Dendritic cell treated with granulocyte-macrophage colony-stimulating factor and Interleukin-4, amounts not matched to agents 40 ng/mL and 50 ng/mL, for 4 days (primary cell): ENCODE measurements around the gene PCSK6.

Source experiments
- H3K27ac Mint-ChIP-seq: one replicate; pipeline ENCODE4 v1.8.0; 2022; ENCODE audit warnings: mild to moderate bottlenecking, mixed read lengths
- H3K27me3 Mint-ChIP-seq: one replicate; pipeline ENCODE4 v1.8.0; 2022; ENCODE audit warnings: mild to moderate bottlenecking, mixed read lengths
- H3K36me3 Mint-ChIP-seq: one replicate; pipeline ENCODE4 v1.8.0; 2022; ENCODE audit warnings: low read depth, mixed read lengths
- H3K4me1 Mint-ChIP-seq: one replicate; pipeline ENCODE4 v1.8.0; 2022; ENCODE audit warnings: low read depth, mixed read lengths
- H3K4me3 Mint-ChIP-seq: one replicate; pipeline ENCODE4 v1.8.0; 2022; ENCODE audit warnings: mild to moderate bottlenecking, moderate library complexity, mixed read lengths
- H3K9me3 Mint-ChIP-seq: one replicate; pipeline ENCODE4 v1.8.0; 2022; ENCODE audit warnings: mixed read lengths
- intact Hi-C: fragments of 100-400 bp; cut with micrococcal nuclease; formaldehyde crosslinking; loops from one replicate; pipeline ENCODE4 v1.15.0; 2022

Gene PCSK6

GRCh38 chr15:101499863-101500713 is 10.6 kb upstream of the PCSK6 start:
- H3K36me3 Mint-ChIP-seq = no peaks in the 10 kb centered on the region
- intact Hi-C loops = loop anchor here (2.0 to 10.0 kb wide), 2 partner anchors 145 to 201 kb away; no protein-coding TSS in a partner anchor
- H3K4me1 Mint-ChIP-seq = peaks cover 29% of the 10 kb centered on the region
- no peak overlapping the region for H3K4me3 Mint-ChIP-seq
- peaks cover 73% of the 10 kb centered on the region for H3K27me3 Mint-ChIP-seq
- no peak overlapping the region for H3K27ac Mint-ChIP-seq
- H3K9me3 Mint-ChIP-seq = no peaks in the 10 kb centered on the region

GRCh38 chr15:101498717-101499480 is 9.4 kb upstream of the PCSK6 start:
- Mint-ChIP-seq H3K27ac (no peak overlapping the region), H3K36me3 (no peaks in the 10 kb centered on the region), H3K27me3 (peaks cover 72% of the 10 kb centered on the region), H3K9me3 (no peaks in the 10 kb centered on the region), H3K4me1 (peaks cover 29% of the 10 kb centered on the region), H3K4me3 (no peak overlapping the region)
- intact Hi-C loops = no loop called here

- H3K4me1 Mint-ChIP-seq = peaks cover 29% of the 10 kb centered on the region
- H3K36me3 Mint-ChIP-seq = no peaks in the 10 kb centered on the region
- intact Hi-C loops = no loop called here
- no peak overlapping the region for H3K4me3 Mint-ChIP-seq
- H3K27ac Mint-ChIP-seq = no peak overlapping the region
- H3K27me3 Mint-ChIP-seq = peaks cover 73% of the 10 kb centered on the region
- no peaks in the 10 kb centered on the region for H3K9me3 Mint-ChIP-seq
Observed at GRCh38 chr15:101498076-101498716, 8.7 kb upstream of the PCSK6 start.

- intact Hi-C loops = no loop called here
- Mint-ChIP-seq H3K4me3 (no peak overlapping the region), H3K36me3 (no peaks in the 10 kb centered on the region), H3K9me3 (no peaks in the 10 kb centered on the region), H3K27ac (no peak overlapping the region), H3K27me3 (peaks cover 68% of the 10 kb centered on the region), H3K4me1 (peaks cover 29% of the 10 kb centered on the region)
Observed at GRCh38 chr15:101497484-101498034, 8.1 kb upstream of the PCSK6 start.

- Mint-ChIP-seq H3K36me3 (no peaks in the 10 kb centered on the region), H3K27me3 (peaks cover 70% of the 10 kb centered on the region), H3K4me1 (peaks cover 29% of the 10 kb centered on the region), H3K4me3 (no peak overlapping the region), H3K9me3 (no peaks in the 10 kb centered on the region), H3K27ac (no peak overlapping the region)
- intact Hi-C loops = no loop called here
Observed at GRCh38 chr15:101497017-101497416, 7.5 kb upstream of the PCSK6 start.

GRCh38 chr15:101496198-101496986 is 6.9 kb upstream of the PCSK6 start:
- Mint-ChIP-seq H3K27me3 (peaks cover 70% of the 10 kb centered on the region), H3K9me3 (no peaks in the 10 kb centered on the region), H3K4me3 (no peak overlapping the region), H3K4me1 (peaks cover 25% of the 10 kb centered on the region), H3K36me3 (no peaks in the 10 kb centered on the region), H3K27ac (no peak overlapping the region)
- intact Hi-C loops = no loop called here

GRCh38 chr15:101495334-101496197 is 6.1 kb upstream of the PCSK6 start:
- Mint-ChIP-seq H3K27me3 (peaks cover 73% of the 10 kb centered on the region), H3K4me1 (peaks cover 21% of the 10 kb centered on the region), H3K36me3 (no peaks in the 10 kb centered on the region), H3K27ac (no peak overlapping the region), H3K4me3 (no peak overlapping the region), H3K9me3 (no peaks in the 10 kb centered on the region)
- intact Hi-C loops = no loop called here

- H3K9me3 Mint-ChIP-seq = no peaks in the 10 kb centered on the region
- intact Hi-C loops = no loop called here
- H3K36me3 Mint-ChIP-seq = no peaks in the 10 kb centered on the region
- no peak overlapping the region for H3K4me3 Mint-ChIP-seq
- H3K27me3 Mint-ChIP-seq = peaks cover 77% of the 10 kb centered on the region
- no peak overlapping the region for H3K27ac Mint-ChIP-seq
- peaks cover 12% of the 10 kb centered on the region for H3K4me1 Mint-ChIP-seq
Observed at GRCh38 chr15:101494251-101494796, 4.8 kb upstream of the PCSK6 start.

- peaks cover 73% of the 10 kb centered on the region for H3K27me3 Mint-ChIP-seq
- no peaks in the 10 kb centered on the region for H3K36me3 Mint-ChIP-seq
- H3K4me3 Mint-ChIP-seq = no peak overlapping the region
- intact Hi-C loops = no loop called here
- H3K9me3 Mint-ChIP-seq = no peaks in the 10 kb centered on the region
- H3K4me1 Mint-ChIP-seq = peaks cover 12% of the 10 kb centered on the region
- no peak overlapping the region for H3K27ac Mint-ChIP-seq
Observed at GRCh38 chr15:101492766-101493692, 3.5 kb upstream of the PCSK6 start.

- no peaks in the 10 kb centered on the region for H3K36me3 Mint-ChIP-seq
- H3K27ac Mint-ChIP-seq = no peak overlapping the region
- H3K9me3 Mint-ChIP-seq = no peaks in the 10 kb centered on the region
- no peak overlapping the region for H3K4me3 Mint-ChIP-seq
- intact Hi-C loops = no loop called here
- peaks cover 12% of the 10 kb centered on the region for H3K4me1 Mint-ChIP-seq
- H3K27me3 Mint-ChIP-seq = peaks cover 72% of the 10 kb centered on the region
Observed at GRCh38 chr15:101491734-101492640, 2.5 kb upstream of the PCSK6 start.
